NCI-H1436 treated with DMSO at 0.1 percent for 48 hours (cell line): ENCODE results near the gene MTHFD1L.
A peak's percentile ranks its signal among the peaks of the same experiment; 100 is the strongest.
"Not testable (repeated sequence)": the region's sequence is repeated elsewhere in the genome, so short reads cannot be mapped to it uniquely, and the experiment has no call there.

Source experiments
- DNase-seq: peaks from one replicate; lab custom pipeline; 2025; lab: John Stamatoyannopoulos, UW

Gene MTHFD1L

GRCh38 chr6:151123641-151124040 lies 258.1 kb downstream of the MTHFD1L start:
- DNase-seq: not testable (repeated sequence)

DNA sequence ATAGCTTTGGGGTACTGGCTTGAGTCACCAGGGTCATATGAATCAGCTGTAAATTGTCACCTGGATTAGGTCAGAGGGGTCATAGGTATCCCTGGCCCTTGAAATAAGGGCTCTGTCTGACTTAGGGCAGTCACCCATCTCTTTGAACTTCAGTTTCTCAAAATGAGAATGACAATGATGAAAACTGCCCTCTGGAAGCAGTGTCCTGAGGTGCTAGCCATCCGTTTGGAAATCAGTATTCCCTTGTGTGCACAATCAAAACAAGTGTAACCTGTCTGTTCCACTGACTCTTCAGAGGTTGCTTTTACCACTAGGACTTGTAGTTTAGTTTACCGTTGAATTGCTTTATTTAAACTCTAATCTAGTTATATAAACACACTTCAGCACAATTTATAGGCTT lies 259.7 kb downstream of the MTHFD1L start:
- DNase-seq: not testable (repeated sequence)

GRCh38 chr6:151125651-151126416 lies 260.3 kb downstream of the MTHFD1L start:
- not testable (repeated sequence) for DNase-seq

DNA sequence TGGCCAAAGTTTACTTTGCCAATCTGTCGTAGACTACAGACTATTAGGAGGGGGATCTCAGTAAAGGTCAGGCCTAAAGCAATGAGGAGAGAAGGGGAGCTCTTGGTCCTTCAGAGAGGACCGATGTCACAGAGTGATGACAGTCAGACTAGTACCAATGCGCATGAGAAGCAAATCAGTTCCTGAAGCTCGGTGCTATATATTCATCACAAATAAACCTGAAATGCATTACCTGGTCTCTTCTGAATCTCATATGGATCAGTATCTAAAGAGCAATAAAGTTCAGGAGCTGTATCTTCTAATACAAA lies 260.9 kb downstream of the MTHFD1L start:
- not testable (repeated sequence) for DNase-seq

DNA sequence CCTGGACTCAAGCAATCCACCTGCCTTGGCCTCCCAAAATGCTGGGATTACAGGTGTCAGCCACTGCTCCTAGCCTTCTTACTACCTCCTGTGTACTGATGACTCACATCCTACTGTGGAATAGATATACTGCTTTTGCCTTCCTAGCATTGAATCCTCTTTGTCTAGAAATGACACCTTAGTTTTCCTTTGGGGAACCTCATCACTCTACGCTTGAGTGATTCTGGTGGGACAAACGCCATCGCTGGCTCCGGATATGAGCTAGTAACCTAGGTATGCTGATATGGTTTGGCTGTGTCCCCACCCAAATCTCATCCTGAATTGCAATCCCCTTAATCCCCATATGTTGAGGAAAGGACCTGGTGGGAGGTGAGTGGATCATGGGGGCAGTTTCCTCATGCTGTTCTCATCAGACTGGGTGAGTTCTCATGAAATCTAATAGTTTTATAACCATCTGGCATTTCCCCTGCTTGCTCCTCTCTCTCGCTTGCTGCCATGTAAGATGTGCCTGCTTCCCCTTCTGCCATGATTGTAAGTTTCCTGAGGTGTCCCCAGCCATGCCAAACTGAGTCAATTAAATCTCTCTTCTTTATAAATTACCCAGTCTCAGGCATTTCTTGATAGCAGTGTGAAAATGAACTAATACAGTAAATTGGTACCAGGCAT lies 261.8 kb downstream of the MTHFD1L start:
- not testable (repeated sequence) for DNase-seq

- no peak for DNase-seq
Observed at GRCh38 chr6:151128763-151129370, 263.4 kb downstream of the MTHFD1L start.

GRCh38 chr6:151130329-151130728 lies 264.8 kb downstream of the MTHFD1L start:
- no peak for DNase-seq

DNA sequence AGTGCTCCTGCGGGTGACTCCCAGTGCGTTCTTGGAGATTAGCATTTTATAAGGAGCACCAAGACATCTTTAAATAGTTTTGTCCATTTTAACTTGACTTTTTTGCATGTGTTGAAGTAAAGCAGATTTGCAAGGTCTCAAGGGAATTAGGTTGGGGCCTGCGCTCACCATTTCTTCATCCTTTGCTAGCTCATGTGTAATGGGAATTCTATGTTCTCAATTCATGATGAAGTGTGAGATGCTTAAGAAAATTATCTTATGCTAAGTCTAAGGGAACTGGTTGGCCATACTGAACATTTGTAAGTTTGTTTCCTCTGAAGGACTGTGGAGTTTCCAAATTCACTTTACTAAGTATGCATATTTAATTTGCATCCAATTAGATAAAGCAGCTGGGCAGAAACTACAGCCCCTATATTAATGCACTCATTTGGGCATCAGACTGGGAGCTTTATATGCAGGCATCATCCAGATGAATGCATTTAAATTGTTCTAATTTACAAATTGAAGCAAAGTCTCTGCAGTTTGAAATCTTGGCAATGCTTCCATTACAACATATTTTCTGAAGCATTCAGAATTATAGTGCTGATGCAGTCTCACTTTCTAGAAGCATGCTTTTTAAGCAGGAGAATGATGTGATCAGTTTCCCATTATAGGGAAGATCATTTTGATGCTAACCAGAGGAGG lies 266.0 kb downstream of the MTHFD1L start:
- DNase-seq: no peak

DNA sequence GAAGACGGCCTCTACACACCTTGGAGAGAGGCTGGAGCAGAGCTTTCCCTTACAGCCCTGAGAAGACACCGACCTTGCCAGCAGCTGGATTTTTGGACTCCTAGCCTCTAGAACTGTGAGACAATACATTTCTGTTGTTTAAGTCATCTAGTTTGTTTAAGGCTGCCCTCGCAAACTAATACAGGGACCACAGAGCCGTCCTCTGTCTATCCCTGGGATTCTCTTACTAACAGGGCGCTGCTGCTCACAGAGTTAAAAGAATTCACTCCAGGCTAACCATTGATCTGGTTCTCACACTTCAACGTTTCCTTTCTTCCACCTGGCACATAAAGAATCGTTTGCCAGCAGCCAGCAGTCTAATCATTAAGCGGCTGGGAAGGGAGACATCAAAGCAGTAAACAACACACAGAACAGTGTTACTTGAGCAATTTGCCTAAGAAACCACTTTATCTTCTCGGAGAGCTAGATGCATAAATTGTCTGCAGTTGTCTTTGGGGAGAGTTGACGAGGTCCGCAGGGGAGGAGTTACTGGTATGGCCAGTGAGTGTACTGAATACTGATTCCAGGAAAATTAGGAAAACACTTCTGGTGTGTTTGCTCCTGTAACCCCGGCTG lies 270.7 kb downstream of the MTHFD1L start:
- DNase-seq: no peak

GRCh38 chr6:151137542-151137941 lies 272.0 kb downstream of the MTHFD1L start:
- peak; percentile 56 for DNase-seq

DNA sequence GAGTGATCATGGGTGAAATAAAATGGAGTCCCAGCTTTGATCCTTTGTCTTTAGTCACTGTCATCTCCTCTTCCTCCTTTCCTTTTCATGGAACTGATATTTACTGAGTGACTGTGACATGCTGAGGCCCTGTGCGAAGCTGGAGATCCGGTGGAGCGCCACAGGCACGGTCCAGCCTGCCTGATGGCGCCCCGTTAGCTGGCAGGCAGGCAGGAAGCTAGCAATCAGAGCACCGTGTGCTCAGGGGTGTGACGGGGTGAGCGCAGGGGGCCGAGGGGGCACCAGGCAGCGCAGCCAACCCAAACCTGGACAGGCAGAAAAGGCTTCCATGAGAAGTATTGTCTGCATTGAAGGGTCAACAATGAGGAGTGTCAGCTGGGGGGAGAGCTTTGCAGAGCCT lies 274.0 kb downstream of the MTHFD1L start:
- DNase-seq: no peak

DNA sequence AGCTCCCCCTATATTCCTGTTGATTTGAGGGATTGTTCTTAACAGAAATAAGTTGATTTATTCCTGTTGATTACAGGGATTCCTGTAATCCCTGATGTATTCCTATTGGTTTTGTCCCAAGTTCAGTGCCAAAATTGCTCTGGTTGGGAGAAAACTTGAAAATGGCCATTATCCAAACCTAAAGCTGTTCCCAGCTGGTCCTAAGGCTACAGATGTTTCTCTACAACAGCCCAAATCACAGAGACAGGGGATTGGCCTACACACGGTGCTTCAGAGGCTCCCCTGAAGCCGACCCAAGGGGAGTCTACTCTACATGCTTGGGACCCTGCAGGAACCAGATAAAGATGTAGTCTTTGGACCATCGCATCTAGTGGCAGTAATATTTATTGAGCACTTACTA lies 275.3 kb downstream of the MTHFD1L start:
- DNase-seq: no peak

- no peak for DNase-seq
Observed at GRCh38 chr6:151141685-151142084, 276.2 kb downstream of the MTHFD1L start.

DNA sequence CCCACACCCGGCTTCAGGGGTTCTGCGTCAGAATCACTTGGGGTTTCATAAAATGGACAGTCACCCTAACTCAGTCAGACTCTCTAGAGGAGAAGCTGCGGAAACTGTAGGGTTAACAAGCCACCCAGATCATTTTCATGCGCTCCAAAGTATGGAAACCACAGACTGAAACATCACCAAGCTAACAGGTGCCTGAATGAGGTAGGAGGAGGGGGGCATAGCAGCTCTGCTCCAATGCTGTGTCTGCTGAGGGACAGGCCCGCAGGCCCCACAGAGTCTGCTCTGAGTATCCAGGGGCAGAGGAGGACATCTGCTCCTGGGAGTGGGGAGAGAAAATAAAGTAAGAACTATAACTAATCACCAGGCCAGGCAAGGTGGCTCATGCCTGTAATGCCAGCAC lies 277.2 kb downstream of the MTHFD1L start:
- no peak for DNase-seq

DNA sequence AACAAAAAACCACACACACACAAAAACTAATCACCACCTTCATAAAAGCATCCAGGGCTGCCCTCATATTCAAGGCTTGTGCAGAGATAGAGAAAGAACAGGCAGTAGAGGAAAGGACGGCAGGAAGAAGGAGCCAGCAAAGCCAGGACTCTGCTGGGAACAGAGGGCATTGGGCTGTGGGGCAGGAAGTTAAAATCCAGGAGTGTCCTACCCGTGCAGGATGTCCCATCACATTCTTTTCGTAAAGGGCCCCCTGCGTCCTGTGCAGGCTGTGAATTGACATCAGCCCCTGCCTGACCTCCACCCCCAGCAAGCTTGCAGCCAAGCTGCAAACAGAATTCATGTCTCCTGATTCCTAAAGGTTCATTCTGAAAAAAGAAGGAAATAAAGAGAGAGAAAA lies 277.8 kb downstream of the MTHFD1L start:
- DNase-seq: no peak

- DNase-seq: no peak
Observed at GRCh38 chr6:151143806-151144205, 278.3 kb downstream of the MTHFD1L start.

DNA sequence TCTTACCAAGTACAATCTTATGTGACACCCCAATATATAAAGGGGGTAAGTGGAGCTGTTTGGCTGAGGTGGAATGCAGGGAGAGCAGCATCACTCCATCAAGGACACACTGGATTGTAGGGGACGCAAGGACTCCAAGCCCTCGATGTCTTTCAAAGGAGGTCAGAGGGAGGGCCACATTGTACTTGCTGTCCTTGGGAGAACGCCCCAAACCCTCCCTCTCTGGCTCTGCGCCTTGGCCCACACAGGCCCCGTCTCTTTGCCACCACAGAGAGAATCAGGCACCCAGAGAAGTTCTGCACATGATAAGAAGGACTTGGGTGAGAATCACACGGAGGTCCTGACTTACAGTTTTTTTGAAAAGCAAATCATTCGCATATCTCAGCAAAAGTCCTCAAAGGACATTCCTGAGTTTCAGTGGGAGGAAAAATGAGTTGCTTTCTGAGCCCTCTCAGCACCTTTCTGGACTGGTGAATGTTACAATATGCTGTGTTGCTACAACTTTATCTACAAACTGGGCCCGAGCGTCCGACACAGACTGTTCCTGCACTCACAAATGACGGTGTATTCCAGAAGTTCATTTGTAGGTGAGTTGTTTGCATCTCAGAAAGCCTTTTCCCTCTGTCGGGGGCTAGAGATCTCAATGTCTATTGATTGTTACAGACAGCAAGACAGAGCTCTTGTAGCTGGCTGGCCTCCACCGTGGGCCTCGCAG lies 281.8 kb downstream of the MTHFD1L start:
- DNase-seq: no peak

- DNase-seq: no peak
Observed at GRCh38 chr6:151148111-151148510, 282.6 kb downstream of the MTHFD1L start.

DNA sequence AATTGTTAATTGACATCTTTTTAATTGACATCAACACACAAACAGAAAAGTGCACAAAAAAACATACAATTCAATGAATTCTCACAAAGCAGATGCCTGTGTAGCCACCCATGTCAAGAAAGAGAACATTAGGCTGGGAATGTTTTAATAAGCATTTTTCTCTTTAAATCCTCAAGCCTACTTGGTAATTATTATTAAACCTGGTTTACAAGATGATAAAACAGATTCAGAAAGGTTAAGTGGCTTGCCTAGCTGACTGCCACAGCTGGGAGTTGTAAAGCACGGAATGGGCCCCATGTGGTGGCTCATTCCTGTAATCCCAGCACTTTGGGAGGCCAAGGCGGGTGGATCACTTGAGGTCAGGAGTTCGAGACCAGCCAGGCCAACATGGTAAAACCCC lies 284.3 kb downstream of the MTHFD1L start:
- no peak for DNase-seq
